Right lobe of liver (tissue), 4 donors: Measurements from ENCODE around the gene RMDN2.

Experiments used
- CTCF ChIP-seq, 4 donors: fragments of 200-600 bp in 3 of 4; fragments of 450-650 bp in 1 of 4; IDR thresholded peaks; one replicate each; pipeline versions ENCODE4 v1.5.1 to v1.8.0; 2016 to 2022; ENCODE audit warnings: antibody characterized with exemption in 4 of 4, mild to moderate bottlenecking in 2 of 4
- POLR2A ChIP-seq: fragments of 450-650 bp; IDR thresholded peaks from one replicate; pipeline ENCODE4 v1.6.1; 2017; ENCODE audit warnings: antibody characterized with exemption, mild to moderate bottlenecking
- donor health status: DM: no; HTN: no; CAD: no.
- donor health status: DM: no; HTN: no; CAD: no.
- donor health status: DM: no; HTN: yes; CAD: no.

DNA sequence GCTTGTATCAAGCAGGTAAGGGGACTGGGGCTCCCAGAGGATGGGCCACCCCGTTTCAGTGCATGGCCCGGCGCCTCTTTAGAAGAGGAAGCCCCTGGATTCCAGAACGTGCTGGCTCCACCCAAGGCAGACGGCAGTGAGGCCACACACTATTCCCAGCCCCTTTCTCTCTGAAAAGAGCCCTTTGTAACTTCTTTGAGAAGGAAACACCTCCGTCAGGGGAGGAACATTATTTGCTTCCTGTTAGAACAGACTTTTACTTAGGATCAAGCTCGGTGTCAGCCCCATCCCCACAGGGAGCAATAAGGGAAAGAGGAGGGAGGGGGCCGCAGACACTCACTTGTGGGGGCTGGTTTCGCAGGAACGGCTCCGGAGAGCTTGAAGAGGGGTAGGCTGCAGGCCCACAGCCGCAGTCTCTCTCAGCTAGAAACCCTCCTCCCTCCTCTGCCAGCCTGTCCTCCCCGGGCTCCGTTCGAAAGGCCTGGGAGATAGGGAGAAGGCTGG is 49.6 kb upstream of the RMDN2 start:
- TF ChIP-seq CTCF (IDR thresholded peaks at IDR 0.05) (no peak), POLR2A (no peak)
